ENCODE measurements around the gene PEA15. TPM values are rescaled to one million over a fixed set of nuclear protein-coding genes. Genes with fewer than 3 reads are reported as not detected.

Gene PEA15
- total and polyA plus RNA-seq, 2 donors (not counting 3 experiments of a cell fraction or from before 2014, with no cell fraction given), result 250 to 304 TPM

GRCh38 chr1:160187407-160187806 lies 17.8 kb upstream of the PEA15 start:
- H3K27ac ChIP-seq (ENCODE audit: insufficient read depth, low read depth, low read length), result no peak overlapping the region
- no peaks in the 10 kb centered on the region for H3K79me2 ChIP-seq (ENCODE audit: control insufficient read depth, insufficient read depth, low read length)
- BruUV-seq (replicated peaks), result no TSS peak
- no peaks in the 10 kb centered on the region for H4K20me1 ChIP-seq (replicated peaks; ENCODE audit: control insufficient read depth, extremely low read depth, insufficient read depth, low read length)
- dilution Hi-C loops (cut with MboI; ENCODE audit: extremely low pct_ligation_motif_present, low sequenced_read_pairs) (no loop called here), intact Hi-C loops (cut with micrococcal nuclease) (no loop called here)
- peaks cover 5% of the 10 kb centered on the region for H3K4me1 ChIP-seq (ENCODE audit: control insufficient read depth, extremely low read depth, insufficient read depth, low read length)
- no peak overlapping the region for H3K9ac ChIP-seq (replicated peaks; ENCODE audit: extremely low read depth, insufficient read depth, low read length)
- H3K9me1 ChIP-seq (replicated peaks; ENCODE audit: control insufficient read depth, extremely low read depth, insufficient read depth, low read length), result no peaks in the 10 kb centered on the region
- no peak overlapping the region for H3K4me3 ChIP-seq (replicated peaks in 1 of 3; ENCODE audit: insufficient read depth in 1 of 3, low read depth in 1 of 3, low read length in 3 of 3)
- ChIA-PET POLR2A (no interaction called here), CTCF (interaction anchor here (1.3 to 1.7 kb wide), 2 partner anchors 21 to 189 kb away, joined by 3 to 4 read pairs; no protein-coding TSS in a partner anchor)
- DNase-seq (ENCODE audit: low read depth, low spot score) (no peak), FAIRE-seq (no peak)
- H2AFZ ChIP-seq (ENCODE audit: low read depth, low read length), result no peak overlapping the region
- H3K27me3 ChIP-seq (ENCODE audit: control insufficient read depth in 2 of 2, insufficient read depth in 2 of 2, low read length in 2 of 2), result peaks cover 0 to 4% of the 10 kb centered on the region in 2 experiments
- H3K36me3 ChIP-seq (ENCODE audit: control insufficient read depth in 2 of 2, extremely low read depth in 1 of 2, insufficient read depth in 2 of 2, low read length in 2 of 2), result no peaks in the 10 kb centered on the region
- no peak overlapping the region for H3K4me2 ChIP-seq (ENCODE audit: insufficient read depth, low read length)
- TF ChIP-seq JUN (IDR thresholded peaks at IDR 0.05; ENCODE audit: borderline replicate concordance, insufficient read depth, insufficient read length, low read depth) (no peak), EZH2 (IDR thresholded peaks at IDR 0.05; ENCODE audit: borderline replicate concordance, low read depth, low read length, severe bottlenecking) (no peak), POLR2A (IDR thresholded peaks at IDR 0.05; ENCODE audit: low read depth, low read length) (no peak), CTCF (IDR thresholded peaks at IDR 0.05; ENCODE audit: extremely low read depth in 1 of 2, insufficient read depth in 1 of 2, low read depth in 1 of 2, low read length in 2 of 2) (no peak), POLR2AphosphoS5 (IDR thresholded peaks at IDR 0.05; ENCODE audit: insufficient read depth, low read depth, low read length) (no peak), GATA2 (IDR thresholded peaks at IDR 0.05; ENCODE audit: insufficient read depth, insufficient read length, low read depth, low read length) (no peak), FOS (IDR thresholded peaks at IDR 0.05; ENCODE audit: borderline replicate concordance, insufficient read depth, low read length) (no peak), MYC (IDR thresholded peaks at IDR 0.05; ENCODE audit: low read depth, low read length) (no peak), MAX (IDR thresholded peaks at IDR 0.05; ENCODE audit: insufficient read depth, insufficient read length) (no peak)
- H3K9me3 ChIP-seq (replicated peaks; ENCODE audit: control insufficient read depth, insufficient read depth, low read length), result no peaks in the 10 kb centered on the region

Measured in endothelial cell of umbilical vein (primary cell).